Activated T-helper 1 cell treated with anti-CD3 and anti-CD28 coated beads, Interleukin-2, amount 50 U/mL, for 16 hours (primary cell): ENCODE results near the gene PFDN1.

Source experiments
- DNase-seq, 2 donors: peaks; one replicate each; pipeline ENCODE4 v3.0.0-alpha.2; 2020; ENCODE audit warnings: low read depth in 1 of 2, low spot score in 1 of 2

PFDN1 gene

DNA sequence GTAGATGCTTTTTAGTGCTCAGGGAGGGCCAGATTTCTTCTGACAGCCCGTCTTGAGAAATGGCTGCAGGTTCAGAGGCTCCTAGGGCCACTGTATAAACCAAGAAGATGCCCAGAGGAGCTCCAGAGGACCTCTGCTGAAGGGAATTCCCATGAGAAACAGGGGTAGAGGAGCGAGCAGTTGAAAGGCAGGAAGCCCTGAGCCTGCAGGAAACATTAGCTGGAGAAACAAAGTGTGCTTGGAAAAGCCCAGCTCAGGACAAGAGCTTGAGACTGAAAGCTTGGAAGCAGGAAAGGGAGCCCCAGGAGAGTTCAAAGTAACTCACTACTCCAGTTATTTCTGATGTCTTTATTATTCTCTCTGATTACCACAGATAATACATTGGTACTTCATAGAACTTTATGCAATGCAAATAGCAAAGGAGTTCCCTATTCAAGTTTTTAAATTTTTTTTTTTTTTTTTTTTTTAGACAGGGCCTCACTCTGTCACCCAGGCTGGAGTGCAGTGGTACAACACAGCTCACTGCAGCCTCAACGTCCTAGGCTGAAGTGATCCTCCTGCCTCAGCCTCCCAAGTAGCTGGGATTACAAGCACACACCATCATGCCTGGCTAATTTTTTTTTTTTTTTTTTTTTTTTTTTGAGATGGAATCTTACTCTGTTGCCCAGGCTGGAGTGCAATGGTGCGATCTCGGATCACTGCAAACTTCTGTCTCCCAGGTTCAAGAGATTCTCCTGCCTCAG lies 27.0 kb upstream of the PFDN1 start:
- no peak for DNase-seq

DNA sequence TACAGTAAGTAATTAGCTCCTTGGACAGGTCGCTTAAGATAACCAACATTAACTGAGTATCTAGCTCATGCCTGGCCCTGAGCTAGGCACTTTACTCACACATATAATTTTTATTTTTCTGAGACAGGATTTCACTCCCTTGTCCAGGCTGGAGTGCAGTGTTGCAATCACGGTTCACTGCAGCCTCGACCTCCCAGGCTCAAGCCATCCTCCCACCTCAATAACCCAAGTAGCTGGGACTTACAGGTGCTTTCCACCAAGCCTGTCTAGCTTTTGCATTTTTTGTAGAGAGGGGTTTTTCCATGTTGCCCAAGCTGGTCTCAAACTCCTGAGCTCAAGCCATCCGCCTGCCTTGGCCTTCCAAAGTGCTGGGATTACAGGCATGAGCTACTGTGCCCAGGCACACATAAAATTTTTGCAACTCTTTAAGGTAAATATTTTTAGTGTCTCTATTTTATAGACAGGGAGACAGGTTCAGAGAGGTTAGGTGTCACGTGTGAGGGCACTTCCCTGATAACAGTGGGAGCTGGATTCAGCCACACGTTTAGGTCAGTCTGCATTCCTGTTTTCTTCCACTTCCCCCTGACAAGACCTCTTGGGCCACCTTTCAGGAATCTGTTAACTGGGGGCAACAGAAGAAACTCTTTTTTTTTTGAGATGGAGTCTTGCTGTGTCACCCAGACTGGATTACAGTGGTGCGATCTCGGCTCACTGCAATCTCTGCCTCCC lies 25.3 kb upstream of the PFDN1 start:
- DNase-seq = no peak

- no peak for DNase-seq
Measured at GRCh38 chr5:140327589-140327988, 24.7 kb upstream of the PFDN1 start.

DNA sequence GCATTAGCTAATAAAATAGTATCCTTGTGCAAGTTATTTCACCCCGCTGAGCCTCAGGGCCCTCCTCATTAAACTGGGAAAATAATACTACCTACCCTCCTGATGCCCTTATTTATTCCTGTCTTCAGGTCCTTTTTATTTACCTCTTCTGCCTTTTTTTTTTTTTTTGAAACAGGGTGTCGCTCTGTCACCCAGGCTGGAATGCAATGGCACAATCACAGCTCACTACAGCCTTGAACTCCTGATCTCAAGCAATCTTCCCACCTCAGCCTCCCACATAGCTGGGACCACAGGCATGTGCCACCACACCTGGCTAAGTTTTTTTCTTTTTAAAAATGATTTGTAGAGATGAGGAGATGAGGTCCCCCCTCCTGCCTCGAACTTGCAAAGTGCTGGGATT lies 22.6 kb upstream of the PFDN1 start:
- DNase-seq = no peak

DNA sequence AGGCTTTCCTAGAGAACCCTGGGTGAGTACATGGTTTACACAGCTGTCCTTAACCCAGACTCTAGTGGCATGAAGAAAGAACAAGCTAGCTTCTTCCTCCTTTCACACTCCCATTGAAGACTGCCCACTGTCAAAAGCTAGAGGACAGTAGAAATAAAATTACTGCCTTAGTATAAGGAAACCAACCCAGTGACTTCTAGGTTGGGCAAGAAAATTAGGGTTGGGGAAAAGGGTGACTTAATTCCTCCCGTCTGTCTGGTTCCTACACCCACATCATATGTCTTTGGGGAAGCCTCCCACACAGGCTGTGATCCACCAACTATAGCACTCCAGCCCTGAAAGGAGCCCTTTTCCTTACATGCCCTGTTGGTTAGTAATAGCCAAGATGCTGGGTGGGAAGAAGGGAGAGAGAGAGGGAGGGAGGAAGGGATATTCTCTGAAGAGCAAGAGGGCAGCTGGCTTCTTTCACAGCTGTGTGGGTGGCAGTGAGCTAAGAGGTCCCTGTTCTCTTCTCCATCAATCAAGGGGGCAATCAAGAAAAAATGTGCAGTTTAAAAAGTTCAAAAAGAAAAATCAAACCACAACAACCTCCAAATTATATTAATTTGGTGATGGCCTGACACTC lies 21.8 kb upstream of the PFDN1 start:
- no peak for DNase-seq

GRCh38 chr5:140324041-140324600 lies 21.2 kb upstream of the PFDN1 start:
- DNase-seq = no peak

GRCh38 chr5:140322751-140323731 lies 20.1 kb upstream of the PFDN1 start:
- no peak for DNase-seq

DNA sequence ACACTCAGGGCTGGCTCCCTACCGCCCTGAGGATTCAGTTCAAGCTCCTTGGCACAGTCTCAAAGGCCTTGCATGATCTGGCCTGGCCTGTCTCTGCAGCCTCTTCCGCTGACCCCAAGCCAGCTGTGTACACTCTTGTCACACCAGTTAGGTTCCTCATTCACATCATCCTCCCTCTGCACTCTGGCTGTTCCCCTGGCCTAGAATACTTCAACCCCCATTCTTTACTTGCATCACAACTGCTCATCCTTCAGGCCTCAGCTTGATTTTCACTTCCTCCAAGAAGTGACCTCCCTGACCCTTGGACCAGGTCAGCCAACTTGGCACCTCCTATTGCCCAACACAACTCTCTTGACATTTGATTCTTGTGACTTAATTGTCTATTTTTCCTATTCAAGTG lies 18.9 kb upstream of the PFDN1 start:
- DNase-seq = no peak

DNA sequence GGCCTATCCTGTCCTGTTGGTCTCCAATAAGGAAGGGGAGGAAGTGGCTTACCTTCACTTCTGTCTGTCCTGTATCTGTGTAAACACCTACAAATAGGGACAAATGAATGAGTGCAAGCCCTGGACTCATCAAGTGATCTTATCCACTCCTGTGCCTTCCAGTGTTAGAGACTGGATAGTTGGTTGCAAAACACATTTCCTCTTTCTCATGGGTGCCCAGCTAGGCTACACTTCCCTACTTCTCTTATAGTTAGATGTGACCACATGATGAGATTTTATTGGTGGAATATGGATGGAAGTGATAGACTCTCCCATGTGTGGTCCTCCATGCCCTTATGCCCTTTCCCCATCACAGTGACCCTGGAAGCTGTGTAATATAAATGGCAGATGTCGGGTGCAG lies 16.9 kb upstream of the PFDN1 start:
- DNase-seq = no peak

DNA sequence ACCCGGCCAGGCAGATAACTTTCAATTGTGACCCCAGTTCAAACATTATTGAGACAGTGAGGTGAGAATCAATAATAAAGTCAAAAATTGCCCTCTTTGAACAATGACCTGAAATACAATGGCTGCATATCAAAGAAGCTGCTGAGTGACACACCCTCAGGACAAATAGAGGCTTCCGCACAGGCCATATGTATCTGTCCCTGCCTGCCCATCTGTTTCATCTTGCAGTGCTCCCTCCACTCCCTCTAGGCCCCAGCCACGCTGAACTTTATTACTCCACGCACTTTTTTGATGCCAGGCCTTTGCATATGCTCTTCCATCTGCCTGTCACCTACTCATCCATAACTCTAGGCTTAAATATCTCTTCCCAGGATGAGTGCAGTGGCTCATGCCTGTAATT lies 15.9 kb upstream of the PFDN1 start:
- no peak for DNase-seq

- DNase-seq = no peak
Measured at GRCh38 chr5:140317859-140318258, 15.0 kb upstream of the PFDN1 start.

DNA sequence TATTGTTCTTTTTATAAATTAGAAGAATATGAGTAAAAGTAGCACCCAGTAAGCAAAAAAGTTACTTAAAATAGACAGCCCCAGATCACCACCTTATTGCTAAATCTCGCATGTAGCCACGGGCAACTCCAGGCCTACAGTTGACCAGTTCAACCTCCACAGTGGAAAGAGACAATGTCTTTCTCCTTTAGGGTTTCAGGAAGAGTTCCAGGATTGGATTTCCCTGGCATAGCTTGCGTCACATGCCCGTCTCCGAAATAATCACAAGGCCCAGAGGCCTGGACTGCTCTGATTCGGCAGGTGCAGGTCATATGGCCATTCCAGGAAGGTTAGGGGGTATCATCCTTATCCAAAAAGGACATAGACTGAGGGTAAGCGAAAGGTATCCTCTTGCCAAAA lies 9.9 kb upstream of the PFDN1 start:
- no peak for DNase-seq

DNA sequence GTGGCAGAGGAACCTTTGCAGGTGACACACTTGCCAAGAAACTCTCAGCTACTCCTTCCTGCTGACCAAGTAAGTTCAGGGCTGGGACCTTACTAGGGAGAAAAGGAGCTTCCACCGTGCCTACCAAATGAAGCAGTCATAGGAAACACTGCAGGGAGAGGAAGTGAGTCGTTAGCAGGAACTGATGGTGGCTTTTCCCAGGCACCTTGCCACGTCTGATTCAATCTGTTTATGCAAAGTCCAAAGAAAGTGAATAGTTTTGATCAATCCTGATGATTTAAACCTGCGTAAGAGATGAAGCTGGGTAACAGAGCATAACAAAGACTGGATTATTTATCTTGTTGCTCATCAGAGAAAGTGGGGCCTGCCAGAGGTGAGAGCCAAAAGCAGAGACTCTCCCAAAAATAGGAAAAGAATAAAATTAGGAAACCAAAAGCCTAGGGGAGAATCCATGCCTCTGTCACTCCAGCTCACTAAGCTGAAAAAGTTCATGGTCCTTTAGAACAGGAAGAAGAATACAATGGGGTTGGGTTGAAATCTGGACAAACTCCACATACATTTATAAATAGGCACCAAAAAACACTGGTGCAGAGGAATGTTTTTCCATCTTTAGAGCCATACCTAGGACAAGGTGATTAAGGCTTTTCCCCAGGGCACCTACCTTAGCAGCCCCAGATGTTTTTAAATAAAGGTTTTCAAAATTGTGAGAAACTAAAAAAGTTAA lies 9.3 kb upstream of the PFDN1 start:
- DNase-seq = no peak

GRCh38 chr5:140311011-140311467 lies 8.1 kb upstream of the PFDN1 start:
- DNase-seq = no peak

- DNase-seq = no peak
Measured at GRCh38 chr5:140310434-140310833, 7.5 kb upstream of the PFDN1 start.

DNA sequence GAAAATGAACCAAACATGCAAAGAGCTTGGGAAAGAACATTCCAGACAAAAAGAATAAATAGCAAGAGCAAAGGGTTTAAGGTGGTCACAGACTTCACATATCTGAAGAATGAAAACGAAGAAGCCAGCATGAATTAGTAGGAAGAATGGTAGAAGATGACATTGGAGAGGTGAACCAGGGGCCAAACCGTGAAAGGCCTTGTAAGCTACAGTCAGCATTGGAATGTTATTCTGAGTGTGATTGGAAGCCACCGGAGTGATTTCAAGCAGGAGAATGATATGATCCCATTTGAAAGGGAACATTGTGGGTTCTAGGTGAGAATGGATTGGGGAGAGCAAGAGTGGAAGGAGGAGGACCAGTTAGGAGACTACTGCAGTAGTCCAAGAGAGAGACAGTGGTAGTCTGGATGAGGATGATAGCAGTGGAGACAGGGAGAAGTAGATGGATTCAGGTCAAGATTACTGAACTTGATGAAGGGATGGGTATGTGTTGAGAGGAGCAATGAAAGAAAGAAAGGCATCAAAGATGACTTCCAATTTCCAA lies 6.9 kb upstream of the PFDN1 start:
- no peak for DNase-seq

GRCh38 chr5:140305471-140305870 lies 2.6 kb upstream of the PFDN1 start:
- DNase-seq = no peak

GRCh38 chr5:140303966-140304365 lies 1.1 kb upstream of the PFDN1 start:
- DNase-seq = no peak

DNA sequence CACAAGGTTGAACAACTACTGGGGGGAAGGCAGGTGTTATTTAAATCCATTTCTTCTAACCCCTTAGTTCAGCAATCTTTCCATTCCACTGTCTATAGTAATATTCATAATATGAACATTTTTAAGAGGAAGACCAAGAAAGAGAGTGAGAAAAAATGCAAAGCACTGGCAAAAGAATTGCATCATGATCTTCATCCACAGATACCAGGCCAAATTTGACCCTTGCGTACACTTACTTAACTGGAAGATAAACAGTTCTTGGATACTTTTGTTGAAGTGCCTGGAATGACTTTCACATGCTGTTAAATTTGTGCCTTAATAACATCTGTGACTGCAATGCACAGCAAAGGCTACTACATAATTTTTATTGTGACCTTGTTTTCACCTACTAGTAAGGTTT lies 1.8 kb downstream of the PFDN1 start:
- no peak for DNase-seq

GRCh38 chr5:140299056-140299455 lies 3.8 kb downstream of the PFDN1 start:
- DNase-seq = no peak
